ENCODE measurements around the gene ATP1A3. TPM values are rescaled to one million over a fixed set of nuclear protein-coding genes. Genes with fewer than 3 reads are reported as not detected.

ATP1A3 gene
- total RNA-seq, 2 donors from 2014 or later: 0.69 to 1.0 TPM

DNA sequence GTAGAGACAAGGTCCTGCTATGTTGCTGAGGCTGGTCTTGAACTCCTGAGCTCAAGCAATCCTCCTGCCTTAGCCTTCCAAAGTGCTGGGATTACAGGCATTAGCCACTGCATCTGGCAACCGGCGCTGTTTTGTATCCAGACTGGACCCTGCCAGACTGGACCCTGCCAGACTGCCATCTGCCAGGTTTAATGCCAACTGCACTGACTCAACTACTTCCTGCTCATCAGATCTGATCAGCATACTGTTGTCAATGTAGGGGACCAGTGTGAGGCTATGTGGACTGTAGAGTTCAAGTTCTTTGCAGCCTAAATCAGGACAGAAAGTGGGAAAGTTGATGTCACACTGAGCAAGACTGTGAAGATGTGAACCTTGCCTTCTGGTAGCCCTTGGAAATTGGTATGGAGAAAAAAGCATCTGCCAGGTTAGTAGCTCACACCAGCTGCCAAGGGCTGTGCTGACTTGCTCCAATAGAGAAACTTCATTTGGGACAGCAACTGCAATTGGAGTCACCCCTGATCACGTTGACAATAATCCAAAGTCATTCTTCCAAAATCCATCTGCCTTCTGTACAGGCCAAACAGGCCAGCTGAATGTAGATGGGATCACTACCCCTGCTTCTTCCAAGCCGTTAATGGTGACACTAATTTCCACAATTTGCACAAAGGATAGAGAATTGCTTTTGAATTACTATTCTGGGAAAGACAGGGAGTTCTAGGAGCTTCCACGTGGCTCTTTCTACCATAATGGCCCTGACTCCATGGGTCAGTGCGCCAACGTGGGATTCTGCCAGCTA, 36.8 kb upstream of the ATP1A3 start:
- H3K27ac Mint-ChIP-seq: no peak overlapping the region
- H3K4me1 Mint-ChIP-seq: peaks cover 8% of the 10 kb centered on the region
- H3K27me3 Mint-ChIP-seq (ENCODE audit: insufficient read depth): peaks cover 4% of the 10 kb centered on the region
- Histone ChIP-seq H3K4me3 (ENCODE audit: low read length) (no peak overlapping the region), H3K9me3 (ENCODE audit: control insufficient read depth, low read length) (no peaks in the 10 kb centered on the region), H3K27me3 (ENCODE audit: control insufficient read depth, insufficient read depth, low read length, poor library complexity, severe bottlenecking) (peaks cover 6% of the 10 kb centered on the region), H3K4me1 (ENCODE audit: control insufficient read depth, insufficient read depth, low read length) (no peaks in the 10 kb centered on the region), H3K36me3 (ENCODE audit: control insufficient read depth, insufficient read depth, low read length) (no peaks in the 10 kb centered on the region), H3K9ac (ENCODE audit: extremely low read depth, low read length, poor library complexity, severe bottlenecking) (no peak overlapping the region), H3K27ac (ENCODE audit: low read depth, low read length) (no peak overlapping the region)
- no peaks in the 10 kb centered on the region for H3K9me3 Mint-ChIP-seq
- 96 to 100% methylated on average over 4 to 7 of the region's 7 CpGs for WGBS, 2 experiments (ENCODE audit: insufficient coverage in 1 of 2, insufficient read length in 1 of 2)
- peaks cover 2% of the 10 kb centered on the region for H3K36me3 Mint-ChIP-seq (ENCODE audit: low read depth)
- DNase-seq: no peak
- no peak overlapping the region for H3K4me3 Mint-ChIP-seq
- TF ChIP-seq, protein P1, sequence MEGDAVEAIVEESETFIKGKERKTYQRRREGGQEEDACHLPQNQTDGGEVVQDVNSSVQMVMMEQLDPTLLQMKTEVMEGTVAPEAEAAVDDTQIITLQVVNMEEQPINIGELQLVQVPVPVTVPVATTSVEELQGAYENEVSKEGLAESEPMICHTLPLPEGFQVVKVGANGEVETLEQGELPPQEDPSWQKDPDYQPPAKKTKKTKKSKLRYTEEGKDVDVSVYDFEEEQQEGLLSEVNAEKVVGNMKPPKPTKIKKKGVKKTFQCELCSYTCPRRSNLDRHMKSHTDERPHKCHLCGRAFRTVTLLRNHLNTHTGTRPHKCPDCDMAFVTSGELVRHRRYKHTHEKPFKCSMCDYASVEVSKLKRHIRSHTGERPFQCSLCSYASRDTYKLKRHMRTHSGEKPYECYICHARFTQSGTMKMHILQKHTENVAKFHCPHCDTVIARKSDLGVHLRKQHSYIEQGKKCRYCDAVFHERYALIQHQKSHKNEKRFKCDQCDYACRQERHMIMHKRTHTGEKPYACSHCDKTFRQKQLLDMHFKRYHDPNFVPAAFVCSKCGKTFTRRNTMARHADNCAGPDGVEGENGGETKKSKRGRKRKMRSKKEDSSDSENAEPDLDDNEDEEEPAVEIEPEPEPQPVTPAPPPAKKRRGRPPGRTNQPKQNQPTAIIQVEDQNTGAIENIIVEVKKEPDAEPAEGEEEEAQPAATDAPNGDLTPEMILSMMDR (conservative IDR thresholded peaks at IDR 0.05): no peak

DNA sequence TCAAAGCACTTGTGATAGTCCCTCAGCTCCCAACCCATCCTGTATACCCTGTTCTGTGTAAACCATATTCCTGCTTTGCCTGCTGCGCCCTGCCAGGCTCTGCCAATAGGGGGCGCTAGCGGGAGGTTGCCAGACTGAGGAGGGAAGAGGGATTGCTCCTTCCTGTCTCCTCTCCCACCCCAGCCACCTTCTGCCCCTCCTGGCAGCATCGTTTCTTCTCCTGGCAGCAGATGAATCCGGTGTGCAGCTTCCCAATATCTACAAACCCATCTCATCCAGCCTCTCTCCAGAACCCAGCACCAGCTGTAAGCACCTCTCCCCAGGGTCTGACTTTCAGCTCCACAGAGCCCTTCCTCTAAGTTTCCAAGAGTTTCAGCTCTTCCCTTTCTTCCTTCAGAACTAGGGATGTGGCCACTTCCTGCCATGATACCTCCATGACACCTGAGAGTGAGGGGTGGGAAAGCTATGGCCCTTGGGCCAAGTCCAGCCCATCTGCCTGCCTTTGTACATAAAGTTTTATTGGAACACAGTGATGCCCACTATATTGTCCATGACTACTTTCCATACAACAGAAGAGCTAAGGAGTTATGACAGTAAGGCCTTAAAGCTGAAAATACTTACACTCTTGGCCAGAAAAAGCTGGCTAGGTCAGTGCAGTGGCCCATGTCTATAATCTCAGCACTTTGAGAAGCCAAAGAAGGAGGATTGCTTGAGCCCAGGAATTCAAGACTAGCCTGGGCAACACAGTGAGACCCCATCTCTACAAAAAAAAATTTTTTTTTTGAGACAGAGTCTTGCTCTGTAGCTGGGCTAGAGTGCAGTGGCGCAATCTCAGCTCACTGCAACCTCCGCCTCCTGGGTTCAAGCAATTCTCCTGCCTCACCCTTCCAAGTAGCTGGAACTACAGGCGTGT, 34.5 kb upstream of the ATP1A3 start:
- Mint-ChIP-seq H3K27ac (peak overlapping the region; percentile 62), H3K4me3 (peak overlapping the region; percentile 53), H3K36me3 (ENCODE audit: low read depth) (peaks cover 2% of the 10 kb centered on the region), H3K9me3 (no peaks in the 10 kb centered on the region), H3K4me1 (peaks cover 8% of the 10 kb centered on the region), H3K27me3 (ENCODE audit: insufficient read depth) (peaks cover 4% of the 10 kb centered on the region)
- Histone ChIP-seq H3K9ac (ENCODE audit: extremely low read depth, low read length, poor library complexity, severe bottlenecking) (no peak overlapping the region), H3K27me3 (ENCODE audit: control insufficient read depth, insufficient read depth, low read length, poor library complexity, severe bottlenecking) (peaks cover 6% of the 10 kb centered on the region), H3K4me1 (ENCODE audit: control insufficient read depth, insufficient read depth, low read length) (no peaks in the 10 kb centered on the region), H3K36me3 (ENCODE audit: control insufficient read depth, insufficient read depth, low read length) (no peaks in the 10 kb centered on the region), H3K4me3 (ENCODE audit: low read length) (no peak overlapping the region), H3K9me3 (ENCODE audit: control insufficient read depth, low read length) (no peaks in the 10 kb centered on the region), H3K27ac (ENCODE audit: low read depth, low read length) (no peak overlapping the region)
- TF ChIP-seq, protein P1 (conservative IDR thresholded peaks at IDR 0.05): peak; percentile 95
- WGBS, 2 experiments (ENCODE audit: insufficient coverage in 1 of 2, insufficient read length in 1 of 2): 54 to 82% methylated on average over 4 to 8 of the region's 8 CpGs
- DNase-seq: peak; percentile 98

DNA sequence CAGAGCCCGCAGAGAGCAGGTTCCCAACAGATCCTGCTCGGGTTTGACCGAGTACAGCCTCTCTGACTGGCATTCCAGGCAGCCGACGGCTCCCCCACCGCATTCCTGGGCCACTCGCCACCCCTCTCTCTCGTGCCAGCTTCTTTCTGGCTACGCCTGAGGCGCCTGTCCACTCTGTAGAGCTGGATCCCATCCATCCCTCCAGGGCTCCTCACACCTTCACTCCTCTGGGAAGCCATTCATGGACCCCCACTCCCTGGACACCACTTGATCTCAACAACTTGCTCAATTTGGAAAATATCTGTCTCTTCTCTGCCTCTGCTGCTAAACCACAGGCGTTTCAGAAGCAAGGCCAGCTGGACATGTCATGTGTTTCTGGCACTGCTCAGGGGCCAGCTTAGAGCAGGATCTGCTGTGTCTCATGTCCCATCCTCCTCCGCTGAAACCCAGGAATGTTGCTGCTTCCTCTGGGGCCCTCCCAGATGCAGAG, 30.6 kb upstream of the ATP1A3 start:
- Mint-ChIP-seq H3K36me3 (ENCODE audit: low read depth) (peaks cover 9% of the 10 kb centered on the region), H3K4me1 (peaks cover 3% of the 10 kb centered on the region), H3K27me3 (ENCODE audit: insufficient read depth) (no peaks in the 10 kb centered on the region), H3K9me3 (no peaks in the 10 kb centered on the region), H3K4me3 (no peak overlapping the region), H3K27ac (no peak overlapping the region)
- DNase-seq: no peak
- Histone ChIP-seq H3K4me3 (ENCODE audit: low read length) (no peak overlapping the region), H3K4me1 (ENCODE audit: control insufficient read depth, insufficient read depth, low read length) (no peaks in the 10 kb centered on the region), H3K36me3 (ENCODE audit: control insufficient read depth, insufficient read depth, low read length) (no peaks in the 10 kb centered on the region), H3K9me3 (ENCODE audit: control insufficient read depth, low read length) (no peaks in the 10 kb centered on the region), H3K27me3 (ENCODE audit: control insufficient read depth, insufficient read depth, low read length, poor library complexity, severe bottlenecking) (no peaks in the 10 kb centered on the region), H3K27ac (ENCODE audit: low read depth, low read length) (no peak overlapping the region), H3K9ac (ENCODE audit: extremely low read depth, low read length, poor library complexity, severe bottlenecking) (no peak overlapping the region)
- TF ChIP-seq, protein P1 (conservative IDR thresholded peaks at IDR 0.05): no peak
- WGBS, 2 experiments (ENCODE audit: insufficient coverage in 1 of 2, insufficient read length in 1 of 2): 88 to 100% methylated on average over 2 to 12 of the region's 12 CpGs
